ENCODE results near the gene SYNDIG1L.

Gene SYNDIG1L

DNA sequence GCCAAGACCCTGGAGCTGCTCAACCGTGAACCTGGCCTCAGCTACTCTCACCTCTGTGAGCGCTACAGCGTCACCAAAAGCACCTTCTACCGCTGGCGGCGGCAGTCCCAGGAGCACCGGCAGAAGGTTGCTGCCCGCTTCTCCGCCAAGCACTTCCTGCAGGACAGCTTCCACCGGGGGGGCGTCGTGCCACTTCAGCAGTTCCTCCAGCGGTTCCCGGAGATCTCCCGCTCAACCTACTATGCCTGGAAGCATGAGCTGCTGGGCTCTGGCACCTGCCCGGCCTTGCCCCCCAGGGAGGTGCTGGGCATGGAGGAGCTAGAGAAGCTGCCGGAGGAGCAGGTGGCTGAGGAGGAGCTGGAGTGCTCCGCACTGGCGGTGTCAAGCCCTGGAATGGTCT is 68.4 kb downstream of the SYNDIG1L start:
- DNase-seq (ENCODE audit: low read depth) = no peak
- H3K4me3 ChIP-seq (ENCODE audit: control insufficient read depth, low read depth, low read length) = no peak overlapping the region
- TF ChIP-seq CTCF (IDR thresholded peaks at IDR 0.05; ENCODE audit: control insufficient read depth, insufficient read depth, low read depth, low read length, missing control alignments) = no peak

DNA sequence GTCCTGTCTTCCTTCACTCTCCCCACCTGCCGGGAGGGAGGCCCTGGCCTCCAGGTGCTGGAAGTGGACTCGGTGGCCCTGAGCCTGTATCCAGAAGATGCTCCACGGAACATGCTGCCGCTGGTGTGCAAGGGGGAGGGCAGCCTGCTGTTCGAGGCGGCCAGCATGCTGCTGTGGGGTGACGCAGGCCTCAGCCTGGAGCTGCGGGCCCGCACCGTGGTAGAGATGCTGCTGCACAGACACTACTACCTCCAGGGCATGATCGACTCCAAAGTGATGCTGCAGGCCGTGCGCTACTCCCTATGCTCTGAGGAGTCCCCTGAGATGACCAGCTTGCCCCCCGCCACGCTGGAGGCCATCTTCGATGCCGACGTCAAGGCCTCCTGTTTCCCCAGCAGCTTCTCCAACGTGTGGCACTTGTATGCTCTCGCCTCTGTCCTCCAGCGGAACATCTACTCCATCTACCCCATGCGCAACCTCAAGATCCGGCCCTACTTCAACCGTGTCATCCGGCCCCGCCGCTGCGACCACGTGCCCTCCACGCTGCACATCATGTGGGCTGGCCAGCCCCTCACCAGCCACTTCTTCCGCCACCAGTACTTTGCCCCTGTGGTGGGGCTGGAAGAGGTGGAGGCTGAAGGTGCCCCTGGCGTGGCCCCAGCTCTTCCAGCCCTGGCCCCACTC is 69.0 kb downstream of the SYNDIG1L start:
- H3K4me3 ChIP-seq (ENCODE audit: control insufficient read depth, low read depth, low read length) = no peak overlapping the region
- no peak for TF ChIP-seq CTCF (IDR thresholded peaks at IDR 0.05; ENCODE audit: control insufficient read depth, insufficient read depth, low read depth, low read length, missing control alignments)
- no peak for DNase-seq (ENCODE audit: low read depth)
